ENCODE measurements around the gene UBE3C.

DNA sequence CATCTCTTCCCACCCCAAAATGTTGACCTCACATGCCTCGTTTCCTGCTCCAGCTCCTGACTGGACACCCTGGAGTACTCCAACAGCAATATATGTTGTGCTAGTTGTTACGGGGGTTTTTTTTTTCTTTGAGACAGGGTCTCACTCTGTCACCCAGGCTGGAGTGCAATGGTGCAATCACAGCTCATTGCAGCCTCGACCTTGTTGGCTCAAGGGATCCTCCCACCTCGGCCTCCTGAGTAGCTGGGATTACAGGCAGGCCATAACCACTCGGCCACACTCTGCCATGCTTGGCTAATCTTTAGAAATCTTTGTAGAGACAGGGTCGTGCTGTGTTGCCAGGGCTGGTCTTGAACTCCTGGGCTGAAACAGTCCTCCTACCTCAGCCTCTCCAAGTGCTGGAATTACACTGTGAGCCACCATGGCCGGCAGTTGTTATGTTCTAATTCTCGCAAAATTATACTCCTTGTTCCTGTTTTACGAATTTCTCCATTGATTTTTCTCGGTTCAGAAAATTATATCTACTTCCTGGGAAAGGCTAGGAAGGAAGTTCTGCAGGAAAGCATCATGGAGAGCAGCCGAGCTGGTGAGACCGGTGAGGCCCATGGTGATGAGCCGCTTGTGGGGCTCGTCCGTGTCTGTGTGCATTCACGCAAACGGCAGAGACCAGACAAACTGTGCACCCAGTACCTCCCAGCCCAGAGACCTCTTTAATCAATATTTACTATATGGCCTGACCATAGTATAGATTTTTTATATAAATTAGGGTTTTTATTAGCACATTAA is 145.7 kb downstream of the UBE3C start:
- TF ChIP-seq, protein P1, sequence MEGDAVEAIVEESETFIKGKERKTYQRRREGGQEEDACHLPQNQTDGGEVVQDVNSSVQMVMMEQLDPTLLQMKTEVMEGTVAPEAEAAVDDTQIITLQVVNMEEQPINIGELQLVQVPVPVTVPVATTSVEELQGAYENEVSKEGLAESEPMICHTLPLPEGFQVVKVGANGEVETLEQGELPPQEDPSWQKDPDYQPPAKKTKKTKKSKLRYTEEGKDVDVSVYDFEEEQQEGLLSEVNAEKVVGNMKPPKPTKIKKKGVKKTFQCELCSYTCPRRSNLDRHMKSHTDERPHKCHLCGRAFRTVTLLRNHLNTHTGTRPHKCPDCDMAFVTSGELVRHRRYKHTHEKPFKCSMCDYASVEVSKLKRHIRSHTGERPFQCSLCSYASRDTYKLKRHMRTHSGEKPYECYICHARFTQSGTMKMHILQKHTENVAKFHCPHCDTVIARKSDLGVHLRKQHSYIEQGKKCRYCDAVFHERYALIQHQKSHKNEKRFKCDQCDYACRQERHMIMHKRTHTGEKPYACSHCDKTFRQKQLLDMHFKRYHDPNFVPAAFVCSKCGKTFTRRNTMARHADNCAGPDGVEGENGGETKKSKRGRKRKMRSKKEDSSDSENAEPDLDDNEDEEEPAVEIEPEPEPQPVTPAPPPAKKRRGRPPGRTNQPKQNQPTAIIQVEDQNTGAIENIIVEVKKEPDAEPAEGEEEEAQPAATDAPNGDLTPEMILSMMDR (IDR thresholded peaks at IDR 0.05) = no peak
- no peak for TF ChIP-seq POLR2A (IDR thresholded peaks at IDR 0.05)
